HepG2 (cell line): ENCODE results near the gene SLC35F1. TPM values are rescaled to one million over a fixed set of nuclear protein-coding genes. Genes with fewer than 3 reads are reported as not detected.

Experiments
- ATAC-seq: fragments of 200-7000 bp; cut with Tn5 transposase; 3 replicates; pipeline ENCODE4 v1.9.1; 2020; ENCODE audit warnings: mild to moderate bottlenecking, moderate library complexity
- BruUV-seq: library from RNA; stranded (reverse); fragments of 400-500 nt; replicated peaks from 2 replicates; lab custom pipeline; 2021; lab: Mats Ljungman, UMichigan
- CTCF ChIA-PET: fragments of 300-600 bp; formaldehyde crosslinking; extraction: SDS; loops from one replicate; lab custom pipeline; 2021; ENCODE audit warnings: low total read pairs, inconsistent platforms, low intra/inter-chr PET ratio; lab: Yijun Ruan, JAX
- POLR2A ChIA-PET: fragments of 350-600 bp; sonication (Branson Sonifier 250); formaldehyde crosslinking; loops from one replicate; lab custom pipeline; 2020; ENCODE audit warnings: antibody characterized with exemption, inconsistent platforms; lab: Yijun Ruan, JAX
- DNase-seq: peaks from one replicate; pipeline ENCODE4 v3.0.0-alpha.2; 2015; ENCODE audit warnings: low spot score
- FAIRE-seq: peaks from 3 replicates; lab custom pipeline; 2011; peaks lifted over from hg19 to GRCh38; lab: Jason Lieb, UNC
- H2AFZ ChIP-seq: one replicate; pipeline ENCODE4 v1.6.1; 2011; ENCODE audit warnings: low read length, inconsistent platforms
- H3K27ac ChIP-seq: fragments of 300-600 bp; 3 replicates; pipeline ENCODE4 v1.8.0; 2011; ENCODE audit warnings: mixed run types, mild to moderate bottlenecking, mixed read lengths, low read length, inconsistent platforms; ENCODE audit not compliant: insufficient read depth; ENCODE audit errors: extremely low read length
- H3K27me3 ChIP-seq, 2 experiments: fragments of 200-600 bp in 1 of 2; 2 replicates in 1 of 2; 3 replicates in 1 of 2; pipeline versions ENCODE4 v1.6.0 to v1.8.0; 2011; ENCODE audit warnings: low read length in 2 of 2, mild to moderate bottlenecking in 2 of 2, moderate library complexity in 2 of 2, inconsistent platforms in 1 of 2; ENCODE audit not compliant: insufficient read depth in 2 of 2, control insufficient read depth in 1 of 2
- H3K36me3 ChIP-seq, 2 experiments: fragments of 200-600 bp in 1 of 2; replicated peaks in 1 of 2; 2 replicates in 1 of 2; 3 replicates in 1 of 2; pipeline versions ENCODE4 v1.5.1 to v1.8.0; 2011; ENCODE audit warnings: low read length in 2 of 2, inconsistent platforms in 1 of 2; ENCODE audit not compliant: insufficient read depth in 2 of 2, control insufficient read depth in 1 of 2
- H3K4me1 ChIP-seq: 2 replicates; pipeline ENCODE4 v1.5.1; 2012; ENCODE audit warnings: low read length, inconsistent platforms; ENCODE audit not compliant: insufficient read depth
- H3K4me2 ChIP-seq: 2 replicates; pipeline ENCODE4 v1.6.0; 2011; ENCODE audit warnings: low read depth, low read length, inconsistent platforms
- H3K4me3 ChIP-seq, 3 experiments: fragments of 200-600 bp in 1 of 3; sonication (generic), shearing (Covaris generic) in 1 of 3; replicated peaks in 1 of 3; 2 replicates each; pipeline ENCODE4 v1.5.1; 2011 to 2016; ENCODE audit warnings: low read length in 3 of 3, inconsistent platforms in 2 of 3, low read depth in 2 of 3, mild to moderate bottlenecking in 2 of 3, control low read depth in 1 of 3, mixed read lengths in 1 of 3; ENCODE audit not compliant: insufficient read depth in 1 of 3
- H3K79me2 ChIP-seq: one replicate; pipeline ENCODE4 v1.6.1; 2011; ENCODE audit warnings: low read length, inconsistent platforms; ENCODE audit not compliant: insufficient read depth
- H3K9ac ChIP-seq: 2 replicates; pipeline ENCODE4 v1.6.0; 2011; ENCODE audit warnings: mild to moderate bottlenecking, low read depth, low read length, inconsistent platforms; ENCODE audit not compliant: insufficient read depth
- H3K9me3 ChIP-seq: 2 replicates; pipeline ENCODE4 v1.5.1; 2012; ENCODE audit warnings: mild to moderate bottlenecking, low read length
- H4K20me1 ChIP-seq: 2 replicates; pipeline ENCODE4 v1.6.0; 2011; ENCODE audit warnings: inconsistent platforms, mild to moderate bottlenecking, low read length, moderate library complexity; ENCODE audit not compliant: insufficient read depth
- ATF4 ChIP-seq, 2 experiments: fragments of 450-650 bp in 1 of 2; sonication (generic) in 1 of 2; formaldehyde crosslinking; IDR thresholded peaks; 2 replicates each; pipeline versions ENCODE4 v1.5.0 to v1.8.0; 2020 to 2022; ENCODE audit warnings: mild to moderate bottlenecking in 1 of 2, missing genetic modification reagents in 1 of 2
- STAG1 ChIP-seq: sonication (generic); formaldehyde crosslinking; IDR thresholded peaks from 2 replicates; pipeline ENCODE4 v1.4.0; 2020; ENCODE audit warnings: missing genetic modification reagents
- ZNF577 ChIP-seq: sonication (generic); formaldehyde crosslinking; IDR thresholded peaks from 2 replicates; pipeline ENCODE4 v1.4.0; 2020; ENCODE audit warnings: mild to moderate bottlenecking, low read depth, missing genetic modification reagents, borderline replicate concordance
- WGBS: methylation state at CpG from one replicate; pipeline ENCODE4 v1.1.6; 2017; ENCODE audit warnings: low lambda C conversion rate; 5-methylcytosine and 5-hydroxymethylcytosine counted together
- in situ Hi-C: cut with HindIII; loops from 2 replicates; pipeline ENCODE4 v1.10.0; 2017; ENCODE audit warnings: low pct_unique_long_range_greater_than_20kb; ENCODE audit not compliant: extremely low pct_ligation_motif_present
- intact Hi-C: fragments of 100-400 bp; cut with micrococcal nuclease; formaldehyde crosslinking; loops from one replicate; pipeline ENCODE4 v1.10.0; 2022; ENCODE audit not compliant: unreplicated experiment
- polyA plus RNA-seq, 8 experiments: library from polyadenylated mRNA; depleted of rRNA in 3 of 8; stranded (reverse) in 7 of 8; unstranded in 1 of 8; fragments of >200 nt; fragmentation: Illumina TruSeq in 4 of 8; extraction: Trizol in 4 of 8; gene quantifications; 2 replicates each; pipeline versions ENCODE4 v1.2.1 to v1.2.3, GENCODE V29; 2011 to 2016; ENCODE audit warnings: low read depth in 4 of 8, missing spikeins in 1 of 8, mixed read lengths in 1 of 8; ENCODE audit not compliant: insufficient read depth in 1 of 8
- total RNA-seq, 5 experiments: library from RNA; depleted of rRNA; stranded (reverse); fragments of >200 nt; fragmentation: Illumina TruSeq; extraction: Trizol; gene quantifications; 2 replicates each; pipeline ENCODE4 v1.2.3, GENCODE V29; 2016; ENCODE audit warnings: low read depth in 1 of 5
- TF ChIP-seq, protein P1 (sequence below): sonication (generic); formaldehyde crosslinking; IDR thresholded peaks from 2 replicates; pipeline ENCODE4 v1.5.0; 2020; ENCODE audit warnings: mild to moderate bottlenecking, missing genetic modification reagents, moderate library complexity

The SLC35F1 gene
- total and polyA plus RNA-seq, 2 of the 13 experiments (the other 11 are each of a cell fraction or from before 2014, with no cell fraction given), result 0.01 TPM; not detected in 1

GRCh38 chr6:118283766-118284165 lies 376.7 kb downstream of the SLC35F1 start (continued):
- TF ChIP-seq ATF4 (CRISPR knock-in tag; IDR thresholded peaks at IDR 0.05), result no peak

DNA sequence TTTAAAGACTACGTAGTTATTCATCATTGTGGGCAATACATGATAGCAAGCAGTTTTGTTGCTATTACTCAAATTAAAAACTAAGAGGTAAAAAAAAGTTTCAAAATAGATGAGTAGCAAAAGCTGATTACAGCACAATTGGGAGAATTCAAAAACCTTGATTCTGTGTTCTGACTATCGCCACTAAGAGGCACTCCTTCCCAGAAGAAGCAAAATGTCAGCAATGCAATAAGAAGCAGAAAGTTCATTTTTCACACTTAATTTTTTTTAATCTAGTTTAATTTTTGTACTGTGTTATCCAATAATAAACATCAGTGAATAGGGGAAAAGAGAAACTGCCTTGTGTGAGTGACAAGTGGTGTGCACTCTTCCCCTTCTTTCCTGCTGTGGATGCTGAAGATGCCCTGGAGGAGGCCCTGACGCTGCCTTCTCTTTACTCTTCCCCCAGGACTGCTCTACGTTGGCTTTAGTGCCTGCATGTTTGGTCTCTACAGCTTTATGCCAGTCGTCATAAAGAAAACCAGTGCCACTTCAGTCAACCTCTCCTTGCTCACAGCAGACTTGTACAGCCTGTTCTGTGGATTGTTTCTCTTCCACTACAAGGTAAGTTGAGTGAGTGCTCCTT lies 377.8 kb downstream of the SLC35F1 start:
- CTCF ChIA-PET, result interaction anchor here (1.7 to 3.1 kb wide), 3 partner anchors 224 to 296 kb away, joined by 10 to 26 read pairs (median 16); no protein-coding TSS in a partner anchor
- BruUV-seq, result no TSS peak
- Histone ChIP-seq H3K36me3 (no peaks in the 10 kb centered on the region), H3K27me3 (no peaks in the 10 kb centered on the region), H3K4me2 (no peak overlapping the region), H2AFZ (no peak overlapping the region), H3K9ac (no peak overlapping the region), H3K4me3 (no peak overlapping the region), H3K79me2 (no peaks in the 10 kb centered on the region), H3K4me1 (no peaks in the 10 kb centered on the region), H4K20me1 (no peaks in the 10 kb centered on the region), H3K27ac (no peak overlapping the region), H3K9me3 (no peaks in the 10 kb centered on the region)
- FAIRE-seq (no peak), ATAC-seq (no peak), DNase-seq (no peak)
- TF ChIP-seq ZNF577 (CRISPR knock-in tag) (no peak), STAG1 (CRISPR knock-in tag) (peak; percentile 42)
- TF ChIP-seq, protein P1, sequence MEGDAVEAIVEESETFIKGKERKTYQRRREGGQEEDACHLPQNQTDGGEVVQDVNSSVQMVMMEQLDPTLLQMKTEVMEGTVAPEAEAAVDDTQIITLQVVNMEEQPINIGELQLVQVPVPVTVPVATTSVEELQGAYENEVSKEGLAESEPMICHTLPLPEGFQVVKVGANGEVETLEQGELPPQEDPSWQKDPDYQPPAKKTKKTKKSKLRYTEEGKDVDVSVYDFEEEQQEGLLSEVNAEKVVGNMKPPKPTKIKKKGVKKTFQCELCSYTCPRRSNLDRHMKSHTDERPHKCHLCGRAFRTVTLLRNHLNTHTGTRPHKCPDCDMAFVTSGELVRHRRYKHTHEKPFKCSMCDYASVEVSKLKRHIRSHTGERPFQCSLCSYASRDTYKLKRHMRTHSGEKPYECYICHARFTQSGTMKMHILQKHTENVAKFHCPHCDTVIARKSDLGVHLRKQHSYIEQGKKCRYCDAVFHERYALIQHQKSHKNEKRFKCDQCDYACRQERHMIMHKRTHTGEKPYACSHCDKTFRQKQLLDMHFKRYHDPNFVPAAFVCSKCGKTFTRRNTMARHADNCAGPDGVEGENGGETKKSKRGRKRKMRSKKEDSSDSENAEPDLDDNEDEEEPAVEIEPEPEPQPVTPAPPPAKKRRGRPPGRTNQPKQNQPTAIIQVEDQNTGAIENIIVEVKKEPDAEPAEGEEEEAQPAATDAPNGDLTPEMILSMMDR, result 0 out of 2 replicates have a peak, but pooled peaks have one; percentile 17
- in situ Hi-C loops, result loop anchor here (5.0 kb wide), 1 partner anchor 222 kb away; no protein-coding TSS in a partner anchor
- 38% methylated on average over 5 of the region's 5 CpGs for WGBS
- intact Hi-C loops, result loop anchor here (1.0 to 5.0 kb wide), 2 partner anchors 266 to 443 kb away; no protein-coding TSS in a partner anchor
- POLR2A ChIA-PET, result no interaction called here
